CD4-positive, alpha-beta T cell (primary cell): ENCODE data around the gene EOLA1. TPM values are rescaled to one million over a fixed set of nuclear protein-coding genes. Genes with fewer than 3 reads are reported as not detected.
A peak's percentile ranks its signal among the peaks of the same experiment; 100 is the strongest.
"Not testable (repeated sequence)": the region's sequence is repeated elsewhere in the genome, so short reads cannot be mapped to it uniquely, and the experiment has no call there.

ENCODE experiments used
- ATAC-seq: fragments of 200-7000 bp; cut with Tn5 transposase; one replicate; pipeline ENCODE4 v1.10.0; 2022; ENCODE audit warnings: mild to moderate bottlenecking; ENCODE audit not compliant: poor library complexity
- CTCF ChIA-PET: fragments of 350-600 bp; sonication (Branson Sonifier 250); formaldehyde crosslinking; loops from one replicate; lab custom pipeline; 2021; ENCODE audit warnings: antibody characterized with exemption, inconsistent platforms; lab: Charles Lee
- POLR2A ChIA-PET: fragments of 350-600 bp; sonication (Branson Sonifier 250); formaldehyde crosslinking; loops from one replicate; lab custom pipeline; 2021; ENCODE audit warnings: antibody characterized with exemption, inconsistent platforms; lab: Charles Lee
- DNase-seq, 14 experiments: peaks; one replicate each; pipeline ENCODE4 v3.0.0-alpha.2; 2013 to 2020; ENCODE audit warnings: mixed read lengths in 2 of 14
- H3K27ac ChIP-seq, 2 donors: one replicate each; pipeline versions ENCODE4 v1.5.1 to v1.7.0; 2013; ENCODE audit warnings: low read length in 2 of 2, low read depth in 1 of 2, mild to moderate bottlenecking in 1 of 2
- H3K27me3 ChIP-seq, 2 experiments: 1 replicate in 1 of 2; 2 replicates in 1 of 2; pipeline versions ENCODE4 v1.6.1 to v1.7.0; 2013; ENCODE audit warnings: low read length in 2 of 2, control low read depth in 1 of 2, mild to moderate bottlenecking in 1 of 2, moderate library complexity in 1 of 2; ENCODE audit not compliant: insufficient read depth in 2 of 2, control insufficient read depth in 1 of 2
- H3K36me3 ChIP-seq: one replicate; pipeline ENCODE4 v1.6.1; 2013; ENCODE audit warnings: low read length, control low read depth; ENCODE audit not compliant: insufficient read depth
- H3K4me1 ChIP-seq: one replicate; pipeline ENCODE4 v1.6.1; 2013; ENCODE audit warnings: low read length, control low read depth; ENCODE audit not compliant: insufficient read depth
- H3K4me3 ChIP-seq: one replicate; pipeline ENCODE4 v1.5.1; 2013; ENCODE audit warnings: mild to moderate bottlenecking, low read length, moderate library complexity
- H3K9me3 ChIP-seq, 2 experiments: 1 replicate in 1 of 2; 2 replicates in 1 of 2; pipeline versions ENCODE4 v1.6.1 to v1.7.0; 2013; ENCODE audit warnings: low read length in 2 of 2, mild to moderate bottlenecking in 2 of 2, control low read depth in 1 of 2, moderate library complexity in 1 of 2; ENCODE audit not compliant: control insufficient read depth in 1 of 2, insufficient read depth in 1 of 2
- H3K27ac Mint-ChIP-seq: one replicate; pipeline ENCODE4 v1.8.0; 2020; ENCODE audit warnings: mixed read lengths
- H3K27me3 Mint-ChIP-seq: one replicate; pipeline ENCODE4 v1.8.0; 2021; ENCODE audit warnings: mixed read lengths
- H3K36me3 Mint-ChIP-seq: one replicate; pipeline ENCODE4 v1.8.0; 2021; ENCODE audit warnings: low read depth, mixed read lengths
- H3K4me1 Mint-ChIP-seq: one replicate; pipeline ENCODE4 v1.8.0; 2021; ENCODE audit warnings: low read depth, mixed read lengths
- H3K4me3 Mint-ChIP-seq: one replicate; pipeline ENCODE4 v1.8.0; 2020; ENCODE audit warnings: mild to moderate bottlenecking, mixed read lengths
- H3K9me3 Mint-ChIP-seq: one replicate; pipeline ENCODE4 v1.8.0; 2020; ENCODE audit warnings: mixed read lengths
- intact Hi-C, 2 experiments: fragments of 100-400 bp; cut with DNase I in 1 of 2; cut with micrococcal nuclease in 1 of 2; formaldehyde crosslinking; loops; one replicate each; pipeline versions ENCODE4 v1.15.1 to v1.9.0; 2023 to 2025; cut with DNase I, micrococcal nuclease
- total RNA-seq, 174 experiments: library from RNA in 2 of 174; stranded (reverse) in 2 of 174; gene quantifications; one replicate each; pipeline ENCODE4 v1.2.3 and lab custom pipeline; 2021 to 2026

The EOLA1 gene
- total RNA-seq, 2 experiments from 2014 or later, result 63.1 to 68.5 TPM

- CTCF ChIA-PET, H3K4me3 ChIP-seq, H3K4me1 Mint-ChIP-seq, H3K36me3 ChIP-seq, DNase-seq, H3K9me3 ChIP-seq, H3K27me3 ChIP-seq, H3K4me1 ChIP-seq, intact Hi-C loops, H3K9me3 Mint-ChIP-seq, POLR2A ChIA-PET, H3K36me3 Mint-ChIP-seq, ATAC-seq, H3K27ac ChIP-seq, H3K27ac Mint-ChIP-seq, H3K4me3 Mint-ChIP-seq, H3K27me3 Mint-ChIP-seq: not testable (repeated sequence)
Measured at GRCh38 chrX:149549701-149550100, 8.9 kb downstream of the EOLA1 start, which contains the start of gene HSFX3. Gene HSFX3 (minus strand): TSS chrX:149549924. CDS start chrX:149549852, 72 bp downstream.

GRCh38 chrX:149550454-149550853 is 9.6 kb downstream of the EOLA1 start:
- H3K27me3 Mint-ChIP-seq, intact Hi-C loops, H3K4me1 Mint-ChIP-seq, H3K4me1 ChIP-seq, H3K27ac ChIP-seq, H3K9me3 ChIP-seq, POLR2A ChIA-PET, H3K4me3 ChIP-seq, H3K27ac Mint-ChIP-seq, CTCF ChIA-PET, H3K9me3 Mint-ChIP-seq, H3K36me3 Mint-ChIP-seq, H3K36me3 ChIP-seq, H3K4me3 Mint-ChIP-seq, H3K27me3 ChIP-seq: not testable (repeated sequence)
- peak; percentile 27 for ATAC-seq
- peak in 1 of 14 experiments; percentile 31 for DNase-seq

GRCh38 chrX:149551245-149551938 is 10.6 kb downstream of the EOLA1 start:
- H3K4me1 Mint-ChIP-seq, H3K4me1 ChIP-seq, ATAC-seq, POLR2A ChIA-PET, H3K9me3 ChIP-seq, H3K36me3 Mint-ChIP-seq, H3K4me3 ChIP-seq, H3K27me3 Mint-ChIP-seq, H3K27me3 ChIP-seq, H3K27ac ChIP-seq, intact Hi-C loops, H3K9me3 Mint-ChIP-seq, H3K4me3 Mint-ChIP-seq, H3K36me3 ChIP-seq, H3K27ac Mint-ChIP-seq, CTCF ChIA-PET, DNase-seq: not testable (repeated sequence)

DNA sequence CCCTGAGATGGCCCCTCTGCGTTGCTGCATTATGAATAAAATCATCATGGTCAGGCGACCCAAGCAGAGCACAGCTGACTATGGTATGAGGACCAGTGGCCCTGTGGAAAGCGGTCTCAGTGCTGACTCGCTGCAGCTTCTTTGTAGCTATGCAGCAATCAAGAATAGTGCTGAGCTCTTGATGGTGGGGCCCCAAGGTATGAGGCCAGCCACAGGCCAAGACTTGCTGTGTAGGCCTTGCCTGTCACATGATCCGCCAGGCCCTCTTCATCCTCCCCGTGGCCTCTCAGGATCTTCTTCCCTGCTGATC is 11.1 kb downstream of the EOLA1 start:
- H3K4me3 ChIP-seq, H3K27me3 Mint-ChIP-seq, POLR2A ChIA-PET, H3K9me3 ChIP-seq, H3K4me3 Mint-ChIP-seq, H3K27ac ChIP-seq, H3K4me1 ChIP-seq, H3K27ac Mint-ChIP-seq, CTCF ChIA-PET, intact Hi-C loops, H3K36me3 Mint-ChIP-seq, H3K4me1 Mint-ChIP-seq, DNase-seq, H3K36me3 ChIP-seq, H3K9me3 Mint-ChIP-seq, H3K27me3 ChIP-seq, ATAC-seq: not testable (repeated sequence)

GRCh38 chrX:149555251-149555650 is 14.4 kb downstream of the EOLA1 start:
- H3K27ac Mint-ChIP-seq, CTCF ChIA-PET, POLR2A ChIA-PET, H3K27me3 ChIP-seq, H3K27me3 Mint-ChIP-seq, H3K9me3 Mint-ChIP-seq, H3K4me1 Mint-ChIP-seq, H3K36me3 ChIP-seq, H3K4me3 ChIP-seq, H3K27ac ChIP-seq, intact Hi-C loops, ATAC-seq, H3K4me1 ChIP-seq, DNase-seq, H3K36me3 Mint-ChIP-seq, H3K4me3 Mint-ChIP-seq, H3K9me3 ChIP-seq: not testable (repeated sequence)
